ENCODE results near the gene GSTA4.

GSTA4 gene

DNA sequence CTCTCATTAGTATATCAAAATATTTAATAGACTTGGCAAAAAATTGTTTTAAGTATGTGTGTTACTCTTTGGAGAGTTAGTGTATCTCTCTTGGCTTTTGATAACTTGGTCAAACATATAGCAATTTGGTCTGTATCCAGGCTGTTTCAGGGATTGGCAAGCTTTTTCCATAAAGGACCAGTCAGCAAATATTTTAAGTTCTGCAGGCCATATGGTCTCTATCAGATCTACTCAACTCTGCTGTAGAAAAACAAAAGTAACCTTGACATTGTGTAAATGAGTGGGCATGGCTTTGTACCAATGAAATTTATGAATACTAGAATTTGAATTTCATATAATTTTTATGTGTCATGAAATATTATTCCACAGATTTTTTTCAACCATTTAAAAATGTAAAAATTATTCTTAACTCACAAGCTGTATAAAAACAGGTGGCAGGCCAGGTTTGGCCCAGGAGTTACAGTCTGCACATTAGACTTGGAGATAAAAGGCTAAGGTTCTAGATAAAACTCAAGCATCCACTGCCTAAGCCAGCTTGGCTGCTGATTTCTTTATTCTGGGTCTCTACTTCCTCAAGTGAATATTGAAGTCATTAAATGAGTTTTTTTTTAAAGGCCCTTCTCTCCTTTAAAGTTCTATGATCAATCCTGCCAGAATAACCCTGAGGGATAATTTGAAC is 13.7 kb downstream of the GSTA4 start:
- H3K4me2 ChIP-seq (ENCODE audit: low read length): no peak overlapping the region

DNA sequence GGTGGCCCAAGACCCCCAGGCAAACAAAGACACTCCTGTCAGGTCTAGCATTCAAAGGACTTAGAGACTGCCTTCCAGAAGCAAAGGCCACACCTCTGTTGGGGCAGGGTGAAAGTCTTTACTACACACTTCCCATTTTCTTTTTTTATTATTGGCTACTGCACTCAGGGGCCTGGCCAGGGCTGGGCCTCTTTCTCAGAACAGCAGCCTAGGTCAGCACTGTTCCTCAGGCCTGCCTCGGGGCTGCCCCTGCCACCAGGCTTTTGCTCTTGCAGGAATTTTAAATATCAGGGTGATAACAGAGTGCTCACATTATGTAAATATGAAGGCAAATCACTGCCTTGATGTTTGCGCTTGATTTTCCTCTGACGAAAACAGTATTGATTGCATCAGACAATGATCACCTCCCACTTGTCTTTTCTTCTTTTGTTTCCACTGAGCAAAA is 18.5 kb downstream of the GSTA4 start:
- H3K9me3 ChIP-seq (ENCODE audit: insufficient read depth, low read length): no peaks in the 10 kb centered on the region
- H3K36me3 ChIP-seq (replicated peaks; ENCODE audit: low read depth, low read length): no peaks in the 10 kb centered on the region
- peaks cover 27% of the 10 kb centered on the region for H3K4me1 ChIP-seq (ENCODE audit: low read length)
- peak overlapping the region; percentile 79 for H3K4me2 ChIP-seq (ENCODE audit: low read length)
- no peaks in the 10 kb centered on the region for H4K20me1 ChIP-seq (ENCODE audit: insufficient read depth, low read length)
- H2AFZ ChIP-seq (ENCODE audit: low read depth, low read length): peak overlapping the region; percentile 4; the same call in 1 of the 2 replicates
- TF ChIP-seq, protein P1, sequence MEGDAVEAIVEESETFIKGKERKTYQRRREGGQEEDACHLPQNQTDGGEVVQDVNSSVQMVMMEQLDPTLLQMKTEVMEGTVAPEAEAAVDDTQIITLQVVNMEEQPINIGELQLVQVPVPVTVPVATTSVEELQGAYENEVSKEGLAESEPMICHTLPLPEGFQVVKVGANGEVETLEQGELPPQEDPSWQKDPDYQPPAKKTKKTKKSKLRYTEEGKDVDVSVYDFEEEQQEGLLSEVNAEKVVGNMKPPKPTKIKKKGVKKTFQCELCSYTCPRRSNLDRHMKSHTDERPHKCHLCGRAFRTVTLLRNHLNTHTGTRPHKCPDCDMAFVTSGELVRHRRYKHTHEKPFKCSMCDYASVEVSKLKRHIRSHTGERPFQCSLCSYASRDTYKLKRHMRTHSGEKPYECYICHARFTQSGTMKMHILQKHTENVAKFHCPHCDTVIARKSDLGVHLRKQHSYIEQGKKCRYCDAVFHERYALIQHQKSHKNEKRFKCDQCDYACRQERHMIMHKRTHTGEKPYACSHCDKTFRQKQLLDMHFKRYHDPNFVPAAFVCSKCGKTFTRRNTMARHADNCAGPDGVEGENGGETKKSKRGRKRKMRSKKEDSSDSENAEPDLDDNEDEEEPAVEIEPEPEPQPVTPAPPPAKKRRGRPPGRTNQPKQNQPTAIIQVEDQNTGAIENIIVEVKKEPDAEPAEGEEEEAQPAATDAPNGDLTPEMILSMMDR (IDR thresholded peaks at IDR 0.05; ENCODE audit: low read depth, low read length): no peak
- no peak for TF ChIP-seq EZH2phosphoT487 (IDR thresholded peaks at IDR 0.05; ENCODE audit: low read depth)
- peak overlapping the region; percentile 41 for H3K4me3 ChIP-seq (ENCODE audit: low read length)
- no peaks in the 10 kb centered on the region for H3K79me2 ChIP-seq (ENCODE audit: low read length)
- no peaks in the 10 kb centered on the region for H3K27me3 ChIP-seq (ENCODE audit: low read depth, low read length)
- H3K27ac ChIP-seq (ENCODE audit: low read length): peak overlapping the region; percentile 67
- peak overlapping the region; percentile 32; the same call in 1 of the 2 replicates for H3K9ac ChIP-seq (ENCODE audit: low read length)

More for the DNA sequence above, 13.7 kb downstream of the GSTA4 start:
- Histone ChIP-seq H4K20me1 (ENCODE audit: insufficient read depth, low read length) (no peaks in the 10 kb centered on the region), H3K4me3 (ENCODE audit: low read length) (no peak overlapping the region), H2AFZ (ENCODE audit: low read depth, low read length) (no peak overlapping the region), H3K4me1 (ENCODE audit: low read length) (peaks cover 19% of the 10 kb centered on the region), H3K9me3 (ENCODE audit: insufficient read depth, low read length) (no peaks in the 10 kb centered on the region), H3K27ac (ENCODE audit: low read length) (no peak overlapping the region), H3K27me3 (ENCODE audit: low read depth, low read length) (no peaks in the 10 kb centered on the region), H3K79me2 (ENCODE audit: low read length) (no peaks in the 10 kb centered on the region), H3K36me3 (replicated peaks; ENCODE audit: low read depth, low read length) (no peaks in the 10 kb centered on the region), H3K9ac (ENCODE audit: low read length) (no peak overlapping the region)
- TF ChIP-seq EZH2phosphoT487 (IDR thresholded peaks at IDR 0.05; ENCODE audit: low read depth): no peak
- TF ChIP-seq, protein P1 (IDR thresholded peaks at IDR 0.05; ENCODE audit: low read depth, low read length): no peak

DNA sequence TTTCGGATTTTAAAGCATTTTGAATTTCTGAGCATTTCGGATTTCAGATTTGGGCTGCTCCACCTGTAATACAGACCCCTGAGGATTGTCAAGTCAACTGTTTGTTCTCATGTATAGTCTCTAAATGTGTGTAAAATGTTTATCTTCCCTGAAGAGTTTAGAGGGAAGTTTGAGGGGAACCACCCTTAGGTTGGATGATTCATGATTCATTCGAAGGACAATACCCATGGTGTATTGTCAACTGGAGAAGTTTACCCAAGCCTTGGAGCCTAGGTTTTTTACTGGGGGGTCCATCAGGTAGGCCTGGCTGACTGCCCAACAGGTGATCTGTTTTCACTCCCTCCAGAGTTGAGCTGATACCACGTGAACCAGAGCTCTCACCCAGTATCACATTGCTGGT is 18.9 kb downstream of the GSTA4 start:
- peak overlapping the region; percentile 32; the same call in 1 of the 2 replicates for H3K9ac ChIP-seq (ENCODE audit: low read length)
- no peaks in the 10 kb centered on the region for H3K27me3 ChIP-seq (ENCODE audit: low read depth, low read length)
- H3K9me3 ChIP-seq (ENCODE audit: insufficient read depth, low read length): no peaks in the 10 kb centered on the region
- peak overlapping the region; percentile 67 for H3K27ac ChIP-seq (ENCODE audit: low read length)
- peak overlapping the region; percentile 41 for H3K4me3 ChIP-seq (ENCODE audit: low read length)
- H2AFZ ChIP-seq (ENCODE audit: low read depth, low read length): peak overlapping the region; percentile 4; the same call in 1 of the 2 replicates
- no peaks in the 10 kb centered on the region for H4K20me1 ChIP-seq (ENCODE audit: insufficient read depth, low read length)
- peaks cover 27% of the 10 kb centered on the region for H3K4me1 ChIP-seq (ENCODE audit: low read length)
- H3K36me3 ChIP-seq (replicated peaks; ENCODE audit: low read depth, low read length): no peaks in the 10 kb centered on the region
- TF ChIP-seq, protein P1 (IDR thresholded peaks at IDR 0.05; ENCODE audit: low read depth, low read length): no peak
- TF ChIP-seq EZH2phosphoT487 (IDR thresholded peaks at IDR 0.05; ENCODE audit: low read depth): no peak
- peak overlapping the region; percentile 79 for H3K4me2 ChIP-seq (ENCODE audit: low read length)
- H3K79me2 ChIP-seq (ENCODE audit: low read length): no peaks in the 10 kb centered on the region

DNA sequence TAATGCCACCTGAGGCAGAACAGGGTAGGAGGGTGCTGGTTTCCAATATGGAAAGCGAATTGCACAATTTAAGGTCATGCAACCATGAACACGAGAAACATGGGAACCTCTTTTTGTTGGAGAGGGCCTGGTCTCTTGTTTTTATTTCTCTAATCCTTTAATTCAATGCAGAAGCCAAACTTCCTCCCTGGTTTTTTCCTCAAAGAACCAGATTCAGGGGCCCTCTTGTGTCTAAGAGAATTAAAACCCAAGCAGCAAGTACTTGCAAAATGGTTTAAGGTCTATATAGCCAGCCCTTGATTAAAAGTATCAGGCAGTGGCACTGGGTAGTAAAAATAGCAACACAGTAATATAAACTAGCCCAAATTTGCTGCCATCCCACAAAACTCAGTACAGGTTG is 19.5 kb downstream of the GSTA4 start:
- Histone ChIP-seq H3K79me2 (ENCODE audit: low read length) (no peaks in the 10 kb centered on the region), H3K27ac (ENCODE audit: low read length) (peak overlapping the region; percentile 67; the same call in 1 of the 2 replicates), H3K4me2 (ENCODE audit: low read length) (peak overlapping the region; percentile 79), H3K36me3 (replicated peaks; ENCODE audit: low read depth, low read length) (no peaks in the 10 kb centered on the region), H3K9me3 (ENCODE audit: insufficient read depth, low read length) (no peaks in the 10 kb centered on the region), H4K20me1 (ENCODE audit: insufficient read depth, low read length) (no peaks in the 10 kb centered on the region), H3K9ac (ENCODE audit: low read length) (no peak overlapping the region), H3K4me1 (ENCODE audit: low read length) (peaks cover 27% of the 10 kb centered on the region), H3K4me3 (ENCODE audit: low read length) (0 out of 2 replicates have a peak overlapping the region, but pooled peaks have one; percentile 41), H3K27me3 (ENCODE audit: low read depth, low read length) (no peaks in the 10 kb centered on the region), H2AFZ (ENCODE audit: low read depth, low read length) (no peak overlapping the region)
- TF ChIP-seq, protein P1 (IDR thresholded peaks at IDR 0.05; ENCODE audit: low read depth, low read length): no peak; the same call in 1 of the 2 replicates
- no peak for TF ChIP-seq EZH2phosphoT487 (IDR thresholded peaks at IDR 0.05; ENCODE audit: low read depth)
